HG02642 (cell line): Measurements from ENCODE around the gene CYP27C1.
"Not testable (repeated sequence)": the region's sequence is repeated elsewhere in the genome, so short reads cannot be mapped to it uniquely, and the experiment has no call there.

Source experiments
- ATAC-seq: cut with Tn5 transposase; IDR thresholded peaks from one replicate; pipeline ENCODE4 v1.9.1; 2021; ENCODE audit warnings: mild to moderate bottlenecking; ENCODE audit not compliant: unreplicated experiment, poor library complexity

CYP27C1 gene

GRCh38 chr2:127220102-127220767 is at the start of gene CYP27C1:
TSS of gene CYP27C1 (minus strand) at chr2:127220299. CDS start at chr2:127220270, 29 bp downstream.
- ATAC-seq: peak; percentile 37

- ATAC-seq: no peak
Measured at GRCh38 chr2:127261804-127262406, 41.8 kb upstream of the CYP27C1 start.

DNA sequence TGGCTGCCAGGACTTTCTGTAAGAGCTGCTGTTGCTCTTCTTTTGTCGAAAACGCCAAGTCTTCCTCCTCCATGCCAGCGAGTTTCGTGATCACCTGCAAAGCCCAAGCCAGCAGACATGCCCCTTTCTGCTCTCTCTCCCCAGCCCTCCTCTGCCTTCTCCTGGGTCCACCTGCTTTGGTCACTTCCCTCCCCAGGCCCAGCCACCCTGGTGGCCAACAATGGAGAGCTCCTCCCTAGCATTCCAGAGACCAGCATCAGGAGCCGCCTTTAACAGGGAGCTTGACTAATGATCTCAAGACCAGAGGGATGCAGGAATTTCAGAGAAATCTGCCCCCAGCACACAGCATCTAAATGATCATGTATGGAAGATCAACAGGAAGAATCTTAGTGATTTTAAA is 39.3 kb upstream of the CYP27C1 start:
- no peak for ATAC-seq

- no peak for ATAC-seq
Measured at GRCh38 chr2:127256866-127257265, 36.8 kb upstream of the CYP27C1 start.

DNA sequence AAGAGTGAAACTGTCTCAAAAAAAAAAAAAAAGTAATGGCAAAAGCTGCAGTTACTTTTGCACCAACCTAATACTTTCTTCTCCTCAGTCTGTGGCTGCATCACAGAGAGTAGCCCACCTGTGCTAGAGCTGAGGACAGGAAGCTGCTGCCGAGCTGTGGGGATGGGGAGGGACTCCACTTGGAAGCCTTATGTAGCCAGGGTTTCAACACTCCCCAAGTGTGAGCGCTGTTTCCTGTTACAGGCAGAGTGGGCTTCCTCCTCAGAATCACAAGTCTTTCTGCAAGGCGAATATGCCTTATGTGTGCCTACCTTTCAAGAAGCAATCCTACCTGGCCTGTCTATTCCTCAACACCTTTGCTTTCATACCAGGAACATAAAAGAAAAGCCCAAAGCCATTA is 36.3 kb upstream of the CYP27C1 start:
- ATAC-seq: no peak

GRCh38 chr2:127255721-127256120 is 35.6 kb upstream of the CYP27C1 start:
- no peak for ATAC-seq

GRCh38 chr2:127255146-127255545 is 35.0 kb upstream of the CYP27C1 start:
- ATAC-seq: no peak

DNA sequence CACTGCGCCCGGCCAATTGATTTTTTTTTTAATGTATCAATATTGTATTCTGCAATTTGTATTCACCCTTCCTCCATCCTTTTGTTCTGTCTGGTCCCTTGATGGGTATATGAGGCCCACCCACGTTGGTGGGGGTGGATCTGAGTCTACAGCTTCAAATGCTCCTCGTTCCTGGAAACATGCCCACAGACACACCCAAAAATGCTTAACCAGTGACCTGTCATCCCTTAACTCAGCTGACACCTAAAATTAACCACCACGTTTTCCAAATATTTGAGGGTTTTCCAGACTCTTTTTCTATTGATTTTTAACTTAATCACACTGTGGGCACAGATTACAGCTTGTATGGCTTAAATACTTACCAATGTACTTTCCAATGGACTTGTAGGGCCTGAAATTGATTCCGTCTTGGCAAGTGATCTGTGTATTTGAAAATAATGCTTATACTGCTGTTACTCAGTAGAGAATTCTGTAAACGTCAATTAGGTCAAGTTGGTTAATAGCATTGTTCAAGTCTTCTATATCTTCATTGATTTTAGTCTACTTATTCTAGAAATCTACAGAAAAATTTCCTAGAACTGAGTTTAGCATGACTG is 34.4 kb upstream of the CYP27C1 start:
- no peak for ATAC-seq

DNA sequence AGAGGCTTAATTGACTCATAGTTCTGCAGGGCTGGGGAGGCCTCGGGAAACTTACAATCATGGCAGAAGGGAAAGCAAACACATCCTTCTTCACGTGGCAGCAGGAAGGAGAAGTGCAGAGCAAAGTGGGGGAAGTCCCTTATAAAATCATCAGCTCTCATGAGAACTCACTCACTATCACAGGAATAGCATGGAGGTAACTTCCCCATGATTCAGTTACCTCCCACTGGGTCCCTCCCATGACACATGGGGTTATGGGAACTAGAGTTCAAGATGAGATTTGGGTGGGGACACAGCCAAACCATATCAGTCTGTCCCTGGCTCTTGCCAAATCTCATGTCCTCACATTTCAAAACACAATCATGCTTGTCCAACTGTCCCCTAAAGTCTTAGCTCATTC is 21.1 kb upstream of the CYP27C1 start:
- not testable (repeated sequence) for ATAC-seq

DNA sequence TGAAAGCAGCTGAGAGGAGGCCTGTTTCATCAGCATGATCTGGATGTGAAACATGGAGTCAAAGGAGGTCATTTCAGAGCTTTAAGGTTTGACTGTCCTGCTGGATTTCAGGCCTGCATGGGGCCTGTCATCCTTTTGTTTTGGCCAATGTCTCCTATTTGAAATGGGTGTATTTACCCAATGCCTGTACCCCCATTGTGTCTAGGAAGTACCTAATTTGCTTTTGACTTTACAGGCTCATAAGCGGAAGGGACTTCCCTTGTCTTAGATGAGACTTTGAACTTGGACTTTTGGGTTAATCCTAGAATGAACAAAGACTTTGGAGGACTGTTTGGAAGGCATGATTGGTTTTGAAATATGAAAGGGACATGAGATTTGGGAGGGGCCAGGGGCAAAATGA is 19.3 kb upstream of the CYP27C1 start:
- no peak for ATAC-seq

DNA sequence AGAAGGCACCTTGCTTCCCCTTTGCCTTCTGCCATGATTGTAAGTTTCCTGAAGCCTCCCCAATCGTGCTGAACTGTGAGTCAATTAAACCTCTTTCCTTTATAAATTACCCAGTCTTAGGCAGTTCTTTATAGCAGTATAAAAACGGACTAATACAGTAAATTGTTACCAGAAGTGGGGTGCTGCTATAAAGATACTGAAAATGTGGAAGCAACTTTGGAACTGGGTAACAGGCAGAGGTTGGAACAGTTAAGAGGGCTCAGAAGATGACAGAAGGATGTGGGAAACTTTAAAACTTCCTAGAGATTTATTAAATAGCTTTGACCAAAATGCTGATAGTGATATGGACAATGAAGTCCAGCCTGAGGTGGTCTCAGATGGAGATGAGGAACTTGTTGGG is 17.7 kb upstream of the CYP27C1 start:
- ATAC-seq: not testable (repeated sequence)

DNA sequence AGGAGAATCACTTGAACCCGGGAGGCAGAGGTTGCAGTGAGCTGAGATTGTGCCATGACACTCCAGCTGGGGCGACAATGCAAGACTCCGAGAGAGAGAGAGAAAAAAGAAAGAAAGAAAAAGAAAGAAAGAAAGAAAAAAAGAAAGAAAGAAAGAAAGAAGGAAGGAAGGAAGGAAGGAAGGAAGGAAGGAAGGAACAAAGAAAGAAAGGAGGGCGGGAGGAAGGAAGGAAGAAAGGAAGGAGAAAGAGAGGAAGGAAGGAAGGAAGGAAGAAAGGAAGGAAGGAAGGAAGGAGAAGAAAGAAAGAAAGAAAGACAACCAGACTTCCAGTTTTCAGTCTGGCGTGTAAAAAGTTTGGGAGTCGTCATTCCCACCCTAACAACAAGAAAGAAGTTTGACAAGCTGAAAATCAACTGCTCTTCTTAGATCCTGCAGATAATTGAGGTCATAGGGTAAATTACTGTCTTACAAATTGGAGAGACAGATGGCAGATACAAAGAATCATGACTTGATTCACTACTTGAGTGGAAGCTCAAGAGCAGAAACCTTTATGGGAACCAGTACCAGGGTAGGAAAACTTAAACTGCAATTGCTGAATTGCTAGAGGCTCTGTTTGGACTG is 15.1 kb upstream of the CYP27C1 start:
- no peak for ATAC-seq

DNA sequence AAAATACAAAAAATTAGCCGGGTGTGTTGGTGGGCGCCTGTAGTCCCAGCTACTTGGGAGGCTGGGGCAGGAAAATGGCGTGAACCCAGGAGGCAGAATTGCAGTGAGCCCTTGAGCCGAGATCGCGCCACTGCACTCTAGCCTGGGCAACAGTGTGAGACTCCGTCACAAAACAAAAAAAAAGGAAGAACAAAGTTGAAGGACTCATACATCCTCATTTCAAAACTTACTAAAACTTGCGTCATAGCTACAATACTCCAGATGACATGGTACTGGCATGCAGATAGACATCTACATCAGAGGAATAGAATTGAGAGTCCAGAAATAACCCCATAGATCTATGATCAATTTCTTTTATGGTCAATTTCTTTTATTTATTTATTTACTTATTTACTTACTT is 13.6 kb upstream of the CYP27C1 start:
- no peak for ATAC-seq

- ATAC-seq: no peak
Measured at GRCh38 chr2:127231130-127231865, 11.2 kb upstream of the CYP27C1 start.

DNA sequence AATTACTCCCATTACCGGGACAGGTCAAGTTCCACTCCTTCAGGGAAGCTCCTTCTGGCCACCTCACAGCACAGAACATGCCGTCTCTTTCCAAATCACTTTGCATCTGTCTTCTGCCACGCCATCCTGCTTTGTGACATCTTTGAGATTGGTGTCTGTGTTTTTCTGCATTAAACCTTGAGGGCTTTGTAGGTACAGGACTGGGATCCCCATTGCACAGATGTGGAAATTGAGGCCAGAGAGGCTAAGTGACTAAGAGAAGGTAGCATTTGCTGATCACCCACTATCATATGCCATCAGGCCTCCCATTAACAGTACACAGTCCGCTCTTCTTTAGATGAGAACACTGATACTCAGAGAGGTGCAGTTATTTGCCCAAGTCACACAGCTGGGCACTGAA is 9.5 kb upstream of the CYP27C1 start:
- no peak for ATAC-seq

DNA sequence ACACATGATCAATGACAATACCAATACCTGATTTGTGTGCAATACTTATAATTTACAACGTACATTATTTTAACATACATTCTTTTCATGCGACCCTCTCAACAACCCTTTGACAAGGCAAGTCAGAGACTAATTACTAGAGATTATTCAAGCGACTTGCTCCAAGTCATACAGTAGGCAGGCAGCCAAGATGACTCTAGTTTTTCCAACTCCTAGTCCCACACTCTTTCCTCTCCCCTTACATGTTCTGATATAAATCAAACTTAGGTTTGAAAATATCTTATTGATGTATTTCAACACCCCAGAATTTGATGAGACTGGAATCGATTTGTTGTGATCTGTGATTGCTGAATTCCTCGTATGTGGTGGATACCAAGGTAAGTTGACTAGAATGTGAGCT is 8.0 kb upstream of the CYP27C1 start:
- ATAC-seq: no peak

- ATAC-seq: not testable (repeated sequence)
Measured at GRCh38 chr2:127227264-127227660, 7.2 kb upstream of the CYP27C1 start.

- peak; percentile 83 for ATAC-seq
Measured at GRCh38 chr2:127226520-127227263, 6.6 kb upstream of the CYP27C1 start.

DNA sequence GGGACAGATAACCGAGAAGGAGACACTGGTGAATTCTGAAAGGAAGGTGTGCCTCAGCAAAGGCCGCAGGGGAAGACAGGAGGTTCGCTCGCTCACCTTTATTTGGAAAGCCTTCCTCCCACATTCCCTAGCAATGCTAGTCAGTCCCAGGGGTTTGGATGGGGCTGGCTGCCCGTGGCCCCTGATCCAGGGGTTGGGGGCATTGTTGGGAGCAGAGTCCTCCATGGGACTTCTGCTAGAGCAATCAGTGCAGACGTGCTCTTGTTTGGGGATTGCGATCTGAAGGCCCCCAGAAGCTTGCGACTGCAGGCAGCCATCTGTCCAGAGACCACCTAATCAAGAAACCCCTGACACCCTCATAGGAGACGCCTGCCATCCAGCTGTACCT is 6.0 kb upstream of the CYP27C1 start:
- no peak for ATAC-seq
